Activated CD4-positive, alpha-beta T cell treated with anti-CD3 and anti-CD28 coated beads, Interleukin-2, amount 50 U/mL, for 48 hours (primary cell): Measurements from ENCODE around the gene CALCOCO1.
"Not testable (repeated sequence)": the region's sequence is repeated elsewhere in the genome, so short reads cannot be mapped to it uniquely, and the experiment has no call there.

Source experiments
- DNase-seq, 2 experiments: peaks; one replicate each; pipeline ENCODE4 v3.0.0-alpha.2; 2020

Gene CALCOCO1

DNA sequence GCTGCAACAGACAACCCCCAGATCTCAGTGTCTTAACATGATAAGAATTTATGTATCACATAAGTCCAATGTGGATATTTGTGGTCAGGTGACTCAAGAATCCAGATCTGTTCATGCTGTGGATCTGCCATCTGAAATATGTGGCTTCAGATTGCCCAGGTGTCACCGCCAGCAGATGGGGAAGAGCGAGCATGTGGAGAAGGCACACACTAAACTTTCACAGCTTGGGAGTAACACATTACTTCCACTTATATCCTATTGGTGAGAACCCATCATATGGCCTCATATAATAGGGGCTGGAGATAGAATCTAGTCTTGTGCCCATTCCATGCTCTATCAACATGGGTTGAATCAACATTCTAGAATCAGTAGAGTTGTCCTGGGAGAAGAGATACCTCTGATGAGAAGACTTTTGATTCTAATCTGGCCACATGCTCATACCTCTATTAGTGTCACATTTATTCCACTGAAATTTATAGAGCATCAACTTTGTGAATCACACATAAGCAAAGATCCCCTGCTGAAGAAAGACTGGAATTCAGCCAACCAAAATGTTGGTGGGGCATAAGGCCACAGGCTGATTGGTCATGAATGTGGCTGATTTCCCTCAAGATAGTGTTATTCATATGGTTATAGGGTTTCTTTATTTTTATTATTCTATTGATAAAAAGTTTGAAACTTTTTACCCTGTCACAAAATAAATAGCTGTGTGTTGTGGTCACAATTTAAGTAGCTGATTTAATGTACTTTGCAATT, 6.0 kb upstream of the CALCOCO1 start:
- DNase-seq = no peak

- DNase-seq = no peak
Measured at GRCh38 chr12:53729644-53730043, 2.4 kb upstream of the CALCOCO1 start.

DNA sequence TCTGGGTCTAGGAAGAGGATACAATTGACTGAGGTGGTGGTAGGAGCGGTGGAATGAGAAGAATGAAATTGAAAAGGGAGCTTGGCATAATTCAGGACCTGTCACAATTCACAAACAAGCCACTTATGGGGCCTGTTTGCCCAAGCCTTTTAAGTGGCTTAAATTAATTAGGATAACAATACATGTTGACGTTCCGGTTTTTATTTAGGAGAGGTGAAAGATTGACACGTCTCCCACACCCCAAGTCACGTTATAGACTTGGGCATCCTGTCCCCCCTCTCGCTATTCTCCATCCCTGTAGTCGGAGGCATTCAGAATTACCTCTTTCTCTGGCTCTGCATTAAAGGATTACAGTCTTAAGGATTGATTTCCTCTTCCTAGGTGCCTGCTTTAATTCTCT, 954 bp upstream of the CALCOCO1 start:
- DNase-seq = no peak

DNA sequence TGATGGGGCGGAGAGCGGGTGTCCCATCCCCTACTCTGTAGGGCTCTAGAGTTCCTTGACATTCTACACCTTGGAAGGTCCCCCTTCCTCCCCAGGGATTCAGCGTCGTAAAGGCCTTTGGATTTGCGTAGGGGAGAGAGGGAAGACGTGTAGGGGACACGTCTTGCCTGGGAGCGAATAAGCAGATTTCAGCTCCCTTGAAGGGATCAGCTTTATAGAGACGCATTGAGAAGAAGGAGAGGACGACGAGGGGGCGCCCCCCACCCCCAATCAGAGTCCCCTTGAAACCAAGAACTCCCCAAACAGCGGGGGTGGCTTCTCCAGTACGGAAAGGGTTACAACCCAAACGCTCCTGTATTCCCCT, 324 bp downstream of the CALCOCO1 start:
- DNase-seq = peak in 1 of 2 experiments; percentile 17

DNA sequence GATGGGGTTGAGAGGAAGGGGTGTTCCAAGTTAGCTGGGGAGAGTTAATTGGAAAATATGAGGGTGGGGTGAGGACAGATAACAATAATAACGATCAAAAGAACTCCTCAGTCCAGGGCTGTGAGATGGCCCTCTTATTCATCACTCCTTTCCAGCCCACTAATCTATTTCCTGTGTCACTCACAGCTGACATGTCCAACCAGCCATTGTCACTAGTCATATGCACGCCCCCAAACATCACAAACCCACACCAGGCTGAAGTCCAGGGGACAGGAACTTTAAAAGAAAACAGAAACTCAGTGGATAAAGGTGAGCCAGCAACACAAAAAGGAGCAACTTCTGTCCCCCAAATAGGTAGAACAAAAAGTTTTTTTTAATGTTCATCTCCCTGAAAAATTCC, 911 bp downstream of the CALCOCO1 start:
- DNase-seq = no peak

GRCh38 chr12:53725824-53726223, 1.4 kb downstream of the CALCOCO1 start:
- DNase-seq = no peak

GRCh38 chr12:53722450-53723041, 4.7 kb downstream of the CALCOCO1 start:
- DNase-seq = no peak

GRCh38 chr12:53720946-53721345, 6.3 kb downstream of the CALCOCO1 start:
- DNase-seq = no peak

DNA sequence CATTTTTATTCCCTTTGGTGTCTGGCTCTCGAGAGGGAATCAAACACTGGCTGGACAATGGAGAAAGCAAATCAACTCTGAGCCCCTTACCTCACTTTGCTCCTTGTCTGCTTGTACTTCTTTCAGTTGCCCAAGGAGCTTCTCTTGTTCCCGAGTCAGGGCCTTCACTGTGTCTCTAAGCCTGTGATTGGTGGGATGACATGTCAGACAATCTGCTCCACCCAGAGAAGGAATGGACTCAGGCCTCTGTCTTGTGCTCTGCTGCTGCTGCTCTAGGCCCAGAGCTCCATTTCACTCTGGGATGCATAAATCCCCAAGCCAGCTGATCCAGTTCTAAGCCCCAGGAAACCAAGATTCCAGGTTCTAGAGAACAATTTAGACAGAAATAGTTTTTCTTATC, 7.6 kb downstream of the CALCOCO1 start:
- DNase-seq = no peak

GRCh38 chr12:53718567-53718966, 8.7 kb downstream of the CALCOCO1 start:
- not testable (repeated sequence) for DNase-seq

- no peak for DNase-seq
Measured at GRCh38 chr12:53717319-53717718, 9.9 kb downstream of the CALCOCO1 start.

DNA sequence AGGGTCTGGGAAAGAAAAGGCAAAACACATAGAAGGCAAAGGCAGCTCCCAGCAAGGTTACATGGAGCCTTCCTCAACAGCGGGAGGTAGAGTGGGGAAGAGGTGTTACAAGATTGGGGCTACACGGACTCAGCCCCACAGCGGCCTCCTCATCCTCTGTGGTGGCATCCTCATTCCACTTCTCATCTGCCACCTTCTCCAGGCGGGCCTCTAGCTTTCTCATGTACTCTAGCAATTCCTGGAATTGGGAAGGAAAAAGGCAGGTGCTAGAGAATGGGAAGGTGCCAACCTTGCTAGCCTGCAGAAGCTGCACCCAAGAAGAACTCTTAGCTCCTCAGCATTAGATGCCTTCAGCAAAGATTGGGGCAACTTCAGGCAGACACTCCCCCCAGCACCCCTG, 13.2 kb downstream of the CALCOCO1 start:
- no peak for DNase-seq

GRCh38 chr12:53713516-53713915, 13.7 kb downstream of the CALCOCO1 start:
- DNase-seq = no peak

DNA sequence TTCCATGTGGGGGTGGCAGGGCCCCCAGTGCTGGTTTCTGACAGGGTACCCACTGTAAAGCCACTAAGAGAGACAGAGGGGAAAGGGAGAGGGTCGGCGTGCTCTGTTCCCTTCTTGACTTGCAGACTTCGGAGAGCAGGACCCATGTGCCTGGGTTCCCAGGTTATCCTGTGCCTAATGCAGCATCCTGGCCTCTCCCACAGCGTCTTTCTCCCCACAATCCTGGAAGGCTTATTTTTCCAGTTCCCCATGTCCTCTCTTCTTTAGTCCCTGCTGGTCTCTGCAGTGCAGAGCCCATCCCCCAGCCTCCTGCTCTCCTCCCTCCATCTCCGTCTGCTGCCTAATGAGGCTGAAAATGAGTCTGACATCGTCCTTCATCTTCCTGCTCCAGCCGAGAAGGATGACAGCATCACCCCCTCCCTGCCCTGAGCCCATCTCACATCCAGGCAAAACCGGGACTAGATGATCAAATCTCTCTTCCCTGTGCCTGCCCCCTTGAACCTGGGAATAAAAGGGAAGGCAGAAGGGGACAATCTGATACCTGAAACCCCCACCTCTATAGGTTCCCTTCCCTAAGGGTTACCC, 15.1 kb downstream of the CALCOCO1 start:
- no peak for DNase-seq

DNA sequence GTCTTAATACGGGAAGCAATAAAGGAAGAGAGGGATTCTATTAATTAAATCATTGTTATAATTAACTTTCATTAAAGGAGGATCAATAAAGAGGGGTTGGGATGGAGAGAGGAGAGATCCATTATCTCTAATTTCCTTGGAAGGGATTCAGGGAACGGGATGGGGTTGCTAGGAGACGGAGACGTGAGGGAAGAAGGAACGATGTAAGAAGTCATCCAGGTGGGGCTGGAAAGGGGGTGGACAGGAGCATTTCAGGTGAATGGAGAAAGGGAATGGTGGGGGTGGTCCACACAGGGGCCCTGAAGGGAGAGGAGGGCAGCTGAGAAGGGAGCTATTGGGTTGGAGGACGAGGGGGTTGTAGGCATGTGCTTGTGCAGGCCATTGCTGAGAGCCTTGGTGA, 17.2 kb downstream of the CALCOCO1 start:
- no peak for DNase-seq

GRCh38 chr12:53709671-53710070, 17.6 kb downstream of the CALCOCO1 start:
- no peak for DNase-seq

DNA sequence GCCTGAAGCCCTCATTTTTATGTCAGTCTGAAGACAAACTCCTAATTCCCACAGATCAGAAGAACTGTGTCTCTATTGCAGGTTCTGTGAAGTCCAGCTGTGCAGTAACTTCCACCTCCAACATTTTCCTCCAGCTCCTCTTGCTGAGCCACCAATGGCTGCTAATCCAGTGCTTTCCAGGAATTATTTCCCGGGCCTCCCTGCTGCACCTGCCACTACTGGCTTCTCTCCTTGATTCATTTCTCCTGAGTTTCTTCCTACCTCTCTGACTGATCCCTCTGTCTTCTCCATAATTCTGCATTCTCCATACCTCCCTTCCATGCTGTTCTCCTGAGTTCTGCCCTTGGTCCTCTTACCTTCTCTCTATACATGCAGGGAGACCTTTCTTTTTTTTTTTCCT, 21.2 kb downstream of the CALCOCO1 start:
- DNase-seq = no peak

DNA sequence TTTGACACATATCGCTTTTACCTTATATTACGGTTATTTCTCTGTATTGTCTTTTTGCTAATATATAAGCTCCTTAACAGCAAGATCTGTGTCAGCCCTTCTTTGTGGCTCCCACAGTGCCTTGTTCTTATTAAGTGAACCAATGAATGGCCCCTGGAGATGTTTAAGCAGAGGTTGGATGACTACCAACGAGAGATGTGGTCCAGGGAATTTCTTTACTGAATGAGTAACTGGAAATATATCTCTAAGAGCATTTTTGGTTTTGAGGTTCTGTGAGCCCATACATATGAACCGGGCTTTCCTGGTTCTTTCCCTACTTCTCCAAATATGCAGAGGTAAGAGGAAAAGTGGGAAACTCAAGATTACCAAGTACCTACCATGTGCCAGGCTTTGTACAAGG, 23.5 kb downstream of the CALCOCO1 start:
- no peak for DNase-seq

DNA sequence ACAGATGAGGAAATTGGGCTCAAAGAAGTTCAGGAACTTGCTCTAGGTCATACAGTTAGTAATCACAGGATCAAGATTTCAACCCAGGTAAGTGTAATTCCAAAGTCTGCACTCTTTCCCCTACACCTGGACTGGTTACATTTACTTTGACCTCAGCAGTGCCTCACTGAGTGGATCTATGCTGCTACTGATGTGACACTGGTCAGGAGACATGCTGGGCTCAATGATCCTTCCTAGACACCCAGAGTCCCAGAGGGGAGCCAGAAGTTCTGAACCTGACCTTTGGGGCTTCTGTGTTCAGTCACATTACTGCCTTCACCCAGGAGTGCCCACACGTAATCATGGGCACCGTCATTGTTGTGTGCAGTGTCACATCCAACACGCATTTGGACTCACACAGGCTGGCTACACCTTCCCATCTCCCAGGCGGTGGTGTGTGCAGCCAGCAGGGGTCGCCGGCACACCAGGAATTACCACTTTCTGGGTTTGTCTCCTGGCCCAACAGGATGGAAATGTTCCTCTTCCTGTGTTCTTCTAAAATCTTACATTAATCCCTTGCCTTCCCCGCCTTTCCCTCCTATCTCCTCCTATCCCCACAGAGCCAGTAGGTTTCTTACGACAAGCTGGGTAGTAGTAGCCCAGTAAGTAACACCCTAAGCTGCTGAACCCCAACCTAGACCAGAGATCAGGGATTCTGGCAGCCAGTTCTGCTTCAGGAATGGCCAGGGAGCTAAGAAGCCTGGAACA, 25.6 kb downstream of the CALCOCO1 start:
- DNase-seq = peak; percentile 82 to 86

DNA sequence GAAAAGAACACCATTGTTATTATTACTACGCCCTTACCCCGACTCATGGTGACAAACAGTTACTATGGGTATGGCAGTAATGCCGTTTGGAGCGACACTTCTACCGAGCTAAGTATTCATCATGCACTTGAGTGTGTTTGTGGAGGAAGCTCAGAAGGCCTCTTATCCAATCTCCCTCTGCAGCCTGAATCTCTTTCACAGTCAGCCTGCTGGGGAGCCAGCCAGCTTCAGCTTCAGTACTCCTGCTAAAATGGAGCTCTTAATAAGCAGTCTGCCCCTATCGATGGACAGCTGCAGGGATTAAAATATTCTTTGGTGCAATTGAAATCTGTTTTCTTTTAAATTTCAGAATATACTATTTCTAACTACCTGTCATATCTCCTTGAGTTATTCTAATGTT, 26.7 kb downstream of the CALCOCO1 start:
- no peak for DNase-seq

DNA sequence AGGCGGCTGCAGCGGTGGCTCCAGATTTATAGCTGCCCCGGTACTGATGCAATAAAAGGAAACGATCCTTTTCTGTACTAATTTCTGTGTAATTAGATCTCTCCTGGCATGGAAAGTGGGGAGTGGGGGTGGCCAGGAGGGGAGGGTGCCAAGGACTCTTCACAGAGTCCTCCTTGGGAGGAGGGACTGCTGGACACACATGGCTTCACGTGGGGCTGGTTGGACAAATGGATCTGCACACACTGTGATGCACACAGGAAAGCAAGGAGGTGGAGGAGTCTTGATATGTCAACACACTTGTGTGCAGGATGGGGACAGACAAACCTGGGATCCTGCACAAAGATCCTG, 27.6 kb downstream of the CALCOCO1 start:
- no peak for DNase-seq

- DNase-seq = no peak
Measured at GRCh38 chr12:53698948-53699677, 28.1 kb downstream of the CALCOCO1 start.

DNA sequence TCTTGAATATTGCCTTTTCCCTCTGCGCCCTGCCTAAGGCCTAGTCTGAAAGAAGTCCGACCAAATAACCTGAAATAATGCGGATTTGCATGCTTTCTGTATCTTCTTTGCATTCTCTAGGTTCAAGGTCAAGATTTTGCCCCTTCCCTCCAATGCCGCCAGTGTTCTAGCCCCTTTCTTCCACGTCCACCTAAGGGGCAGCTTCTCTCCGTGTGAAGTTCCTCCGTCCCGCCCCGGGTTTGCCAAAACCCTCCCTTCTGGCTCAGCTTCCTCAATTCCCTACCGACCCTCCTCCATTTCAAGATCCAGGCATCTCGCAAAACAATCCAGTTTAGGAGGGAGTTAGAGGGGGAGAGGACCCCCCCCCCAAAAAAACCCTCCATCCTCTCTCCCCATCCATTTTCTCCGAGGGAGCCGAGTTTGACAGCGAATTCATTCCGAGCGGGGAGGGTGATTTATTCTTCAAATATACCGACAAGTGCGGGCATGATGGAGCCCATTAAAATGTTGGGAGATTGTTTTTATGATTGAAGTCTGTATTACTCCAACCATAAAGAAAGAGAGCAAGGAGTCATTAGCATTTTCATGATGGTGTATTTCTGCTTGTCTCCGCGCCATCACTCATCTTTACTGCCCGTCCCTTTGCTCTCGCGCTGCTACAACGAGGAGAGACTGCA, 30.5 kb downstream of the CALCOCO1 start:
- no peak for DNase-seq
